GM18508 (cell line): Measurements from ENCODE around the gene SPATA31C2.
"Not testable (repeated sequence)": the region's sequence is repeated elsewhere in the genome, so short reads cannot be mapped to it uniquely, and the experiment has no call there.

Experiments used
- ATAC-seq: cut with Tn5 transposase; IDR thresholded peaks from one replicate; pipeline ENCODE4 v1.9.1; 2021; ENCODE audit warnings: moderate number of reproducible peaks; ENCODE audit not compliant: insufficient read depth, unreplicated experiment

SPATA31C2 gene

GRCh38 chr9:88138375-88138774 is at the start of gene SPATA31C2:
Gene SPATA31C2 (minus strand): TSS chr9:88138475. CDS start chr9:88138446, 29 bp downstream.
- not testable (repeated sequence) for ATAC-seq

- no peak for ATAC-seq
Measured at GRCh38 chr9:88187631-88188030, 49.4 kb upstream of the SPATA31C2 start.

GRCh38 chr9:88186495-88187110 is 48.3 kb upstream of the SPATA31C2 start:
- ATAC-seq: no peak

- no peak for ATAC-seq
Measured at GRCh38 chr9:88184976-88185375, 46.7 kb upstream of the SPATA31C2 start.

- no peak for ATAC-seq
Measured at GRCh38 chr9:88183798-88184495, 45.7 kb upstream of the SPATA31C2 start.

- ATAC-seq: no peak
Measured at GRCh38 chr9:88182501-88182900, 44.2 kb upstream of the SPATA31C2 start.

GRCh38 chr9:88180081-88180765 is 41.9 kb upstream of the SPATA31C2 start:
- ATAC-seq: no peak

- no peak for ATAC-seq
Measured at GRCh38 chr9:88179062-88179521, 40.8 kb upstream of the SPATA31C2 start.

- ATAC-seq: no peak
Measured at GRCh38 chr9:88178641-88179040, 40.4 kb upstream of the SPATA31C2 start.

GRCh38 chr9:88177371-88177770 is 39.1 kb upstream of the SPATA31C2 start:
- no peak for ATAC-seq

- no peak for ATAC-seq
Measured at GRCh38 chr9:88174324-88174723, 36.0 kb upstream of the SPATA31C2 start.

GRCh38 chr9:88173378-88173999 is 35.2 kb upstream of the SPATA31C2 start:
- ATAC-seq: no peak

GRCh38 chr9:88169700-88170099 is 31.4 kb upstream of the SPATA31C2 start:
- ATAC-seq: no peak

- ATAC-seq: no peak
Measured at GRCh38 chr9:88168564-88168963, 30.3 kb upstream of the SPATA31C2 start.

GRCh38 chr9:88166660-88167059 is 28.4 kb upstream of the SPATA31C2 start:
- no peak for ATAC-seq

- ATAC-seq: no peak
Measured at GRCh38 chr9:88164850-88165249, 26.6 kb upstream of the SPATA31C2 start.

GRCh38 chr9:88161144-88161543 is 22.9 kb upstream of the SPATA31C2 start:
- ATAC-seq: no peak

- ATAC-seq: no peak
Measured at GRCh38 chr9:88143957-88144625, 5.8 kb upstream of the SPATA31C2 start.

- ATAC-seq: no peak
Measured at GRCh38 chr9:88143179-88143578, 4.9 kb upstream of the SPATA31C2 start.

- not testable (repeated sequence) for ATAC-seq
Measured at GRCh38 chr9:88133552-88133951, 4.7 kb downstream of the SPATA31C2 start.
